Liver (tissue), 9 donors: Measurements from ENCODE around the gene TRABD. TPM values are rescaled to one million over a fixed set of nuclear protein-coding genes. Genes with fewer than 3 reads are reported as not detected.

Experiments
- DNase-seq: peaks from one replicate; pipeline ENCODE4 v3.0.0-alpha.2; 2017; ENCODE audit warnings: low spot score
- H3K27ac ChIP-seq, 2 donors: one replicate each; pipeline ENCODE4 v1.7.0; 2013; ENCODE audit warnings: inconsistent platforms in 2 of 2, low read length in 2 of 2, control low read depth in 1 of 2, low read depth in 1 of 2, mild to moderate bottlenecking in 1 of 2
- H3K27me3 ChIP-seq, 4 donors: one replicate each; pipeline versions ENCODE4 v1.6.1 to v1.7.0; 2013; ENCODE audit warnings: low read length in 3 of 4, inconsistent platforms in 1 of 4, mild to moderate bottlenecking in 1 of 4, moderate library complexity in 1 of 4; ENCODE audit not compliant: control insufficient read depth in 4 of 4, insufficient read depth in 4 of 4
- H3K36me3 ChIP-seq, 4 donors: one replicate each; pipeline versions ENCODE4 v1.6.1 to v1.7.0; 2013; ENCODE audit warnings: low read length in 3 of 4, mild to moderate bottlenecking in 3 of 4, low read depth in 1 of 4, moderate library complexity in 1 of 4; ENCODE audit not compliant: control insufficient read depth in 4 of 4, insufficient read depth in 3 of 4
- H3K4me1 ChIP-seq, 4 donors: one replicate each; pipeline versions ENCODE4 v1.6.1 to v1.7.0; 2013; ENCODE audit warnings: low read length in 3 of 4, mild to moderate bottlenecking in 3 of 4, moderate library complexity in 1 of 4; ENCODE audit not compliant: control insufficient read depth in 4 of 4, insufficient read depth in 4 of 4
- H3K4me3 ChIP-seq, 3 donors: one replicate each; pipeline versions ENCODE4 v1.6.1 to v1.7.0; 2013; ENCODE audit warnings: low read length in 3 of 3, control low read depth in 1 of 3, low read depth in 1 of 3, mild to moderate bottlenecking in 1 of 3
- H3K9ac ChIP-seq, 2 donors: one replicate each; pipeline ENCODE4 v1.7.0; 2013; ENCODE audit warnings: low read length in 2 of 2, mild to moderate bottlenecking in 2 of 2, moderate library complexity in 2 of 2, control low read depth in 1 of 2, low read depth in 1 of 2
- H3K9me3 ChIP-seq, 4 donors: one replicate each; pipeline versions ENCODE4 v1.6.1 to v1.7.0; 2013; ENCODE audit warnings: low read length in 3 of 4; ENCODE audit not compliant: control insufficient read depth in 4 of 4
- EGR1 ChIP-seq, 2 donors: IDR thresholded peaks; 2 replicates each; pipeline ENCODE4 v1.6.1; 2016 to 2018; ENCODE audit warnings: antibody characterized with exemption in 2 of 2, low read depth in 2 of 2
- FOXA2 ChIP-seq: IDR thresholded peaks from 2 replicates; pipeline ENCODE4 v1.6.1; 2016; ENCODE audit warnings: antibody characterized with exemption
- HNF4A ChIP-seq, 2 donors: conservative IDR thresholded peaks; 2 replicates each; pipeline ENCODE4 v1.6.1; 2016; ENCODE audit warnings: antibody characterized with exemption in 2 of 2, mild to moderate bottlenecking in 2 of 2
- HNF4G ChIP-seq: IDR thresholded peaks from 2 replicates; pipeline ENCODE4 v1.6.1; 2016; ENCODE audit warnings: antibody characterized with exemption
- JUND ChIP-seq, 2 donors: IDR thresholded peaks; 2 replicates each; pipeline ENCODE4 v1.6.1; 2016; ENCODE audit warnings: antibody characterized with exemption in 2 of 2
- NR2F2 ChIP-seq: IDR thresholded peaks from 2 replicates; pipeline ENCODE4 v1.6.1; 2016; ENCODE audit warnings: antibody characterized with exemption
- RAD21 ChIP-seq, 2 donors: IDR thresholded peaks; 2 replicates each; pipeline ENCODE4 v1.6.1; 2016; ENCODE audit warnings: antibody characterized with exemption in 2 of 2, mild to moderate bottlenecking in 2 of 2
- RXRA ChIP-seq, 2 donors: IDR thresholded peaks; 2 replicates each; pipeline ENCODE4 v1.6.1; 2017 to 2018; ENCODE audit warnings: antibody characterized with exemption in 2 of 2, mild to moderate bottlenecking in 1 of 2
- SP1 ChIP-seq: IDR thresholded peaks from 2 replicates; pipeline ENCODE4 v1.6.1; 2018; ENCODE audit warnings: antibody characterized with exemption, mild to moderate bottlenecking
- TAF1 ChIP-seq: conservative IDR thresholded peaks from 2 replicates; pipeline ENCODE4 v1.6.1; 2016; ENCODE audit warnings: antibody characterized with exemption, mild to moderate bottlenecking
- YY1 ChIP-seq: IDR thresholded peaks from 2 replicates; pipeline ENCODE4 v1.6.1; 2016; ENCODE audit warnings: antibody characterized with exemption, mild to moderate bottlenecking
- WGBS: extraction: QIAGEN DNeasy Blood & Tissue Kit; methylation state at CpG from one replicate; pipeline ENCODE4 v1.1.7; 2013; 5-methylcytosine and 5-hydroxymethylcytosine counted together
- polyA plus RNA-seq, 2 donors: library from polyadenylated mRNA; stranded (reverse) in 1 of 2; unstranded in 1 of 2; fragments of 200-250 nt in 1 of 2; fragments of >200 nt in 1 of 2; fragmentation: Nextera tagmentation in 1 of 2; extraction: Ambion mirVana in 1 of 2; gene quantifications; one replicate each; pipeline versions ENCODE4 v1.2.1 to v1.2.3, GENCODE V29; 2013 to 2015
- total RNA-seq, 2 donors: library from RNA; depleted of rRNA; stranded (reverse); fragments of >200 nt; gene quantifications; one replicate each; pipeline ENCODE4 v1.2.3, GENCODE V29; 2014
- TF ChIP-seq, protein P1 (sequence below): IDR thresholded peaks from 2 replicates; pipeline ENCODE4 v1.6.1; 2016; ENCODE audit warnings: antibody characterized with exemption
- TF ChIP-seq, protein P2 (sequence below): fragments of 150-350 bp; IDR thresholded peaks from 2 replicates; pipeline ENCODE4 v1.5.1; 2017; ENCODE audit warnings: improper control_type of control experiment, low read depth, low read length; ENCODE audit not compliant: missing input control
- TF ChIP-seq, protein P3 (sequence below): IDR thresholded peaks from 2 replicates; pipeline ENCODE4 v1.6.1; 2016; ENCODE audit warnings: antibody characterized with exemption
- TF ChIP-seq, protein P4 (sequence below): IDR thresholded peaks from 2 replicates; pipeline ENCODE4 v1.6.1; 2016; ENCODE audit warnings: antibody characterized with exemption
- TF ChIP-seq, protein P5 (sequence below): IDR thresholded peaks from 2 replicates; pipeline ENCODE4 v1.6.1; 2016; ENCODE audit warnings: antibody characterized with exemption, mild to moderate bottlenecking
- donor health status: healthy.
- donor health status: healthy.
- donor health status: healthy.
- donor health status: healthy.
- donor health status: healthy.

Gene TRABD
- total and polyA plus RNA-seq, 4 donors, result 10.5 to 29.7 (median 16.4) TPM

DNA sequence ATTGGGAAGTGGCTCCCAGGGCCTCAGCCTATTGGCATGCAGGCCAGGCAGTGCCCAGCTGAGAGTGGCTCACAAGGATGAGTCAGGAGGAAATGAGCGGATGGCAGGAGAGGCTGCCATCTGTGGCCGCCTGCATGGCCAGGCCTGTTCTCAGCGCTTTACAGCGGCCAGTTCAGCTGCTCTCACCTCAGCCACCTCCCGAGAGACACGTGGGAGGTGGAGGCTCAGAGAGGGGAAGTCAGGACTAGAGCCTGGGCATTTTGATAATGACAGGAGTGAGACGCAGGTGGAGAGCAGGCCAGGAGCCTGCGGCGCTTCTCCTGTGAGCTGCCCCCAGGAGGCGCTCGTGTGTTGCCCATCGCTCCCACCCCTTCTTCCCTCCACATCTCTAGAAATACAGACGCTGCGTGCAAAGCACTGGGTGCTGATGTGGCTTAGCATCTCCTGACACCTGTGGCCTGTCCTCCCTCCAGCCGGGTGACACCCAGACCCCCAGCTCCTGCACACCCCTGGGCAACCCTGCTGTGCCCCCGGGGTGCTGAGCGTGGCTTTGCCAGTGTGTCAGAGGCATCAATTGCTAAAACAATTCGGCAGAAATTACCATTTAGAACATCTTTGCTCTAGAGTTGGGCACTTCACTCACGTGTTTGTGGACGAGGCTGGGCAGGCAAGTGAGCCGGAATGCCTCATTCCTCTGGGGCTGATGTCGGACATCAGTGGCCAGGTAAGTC, 36.6 kb upstream of the TRABD start:
- 36% methylated on average over 22 of the region's 22 CpGs for WGBS
- Histone ChIP-seq H3K9ac (no peak overlapping the region), H3K4me1 (peaks cover 6 to 38% (median 34%) of the 10 kb centered on the region in 4 donors), H3K27ac (no peak overlapping the region), H3K27me3 (no peaks in the 10 kb centered on the region), H3K36me3 (no peaks in the 10 kb centered on the region), H3K4me3 (no peak overlapping the region), H3K9me3 (no peaks in the 10 kb centered on the region)
- peak; percentile 70 for DNase-seq
- TF ChIP-seq HNF4A (conservative IDR thresholded peaks at IDR 0.05) (peak in 1 of 2 donors; percentile 17), RXRA (IDR thresholded peaks at IDR 0.05) (peak in 1 of 2 donors; percentile 8), RAD21 (IDR thresholded peaks at IDR 0.05) (peak; percentile 90 to 94), FOXA2 (no peak), SP1 (no peak)
- TF ChIP-seq, protein P1, sequence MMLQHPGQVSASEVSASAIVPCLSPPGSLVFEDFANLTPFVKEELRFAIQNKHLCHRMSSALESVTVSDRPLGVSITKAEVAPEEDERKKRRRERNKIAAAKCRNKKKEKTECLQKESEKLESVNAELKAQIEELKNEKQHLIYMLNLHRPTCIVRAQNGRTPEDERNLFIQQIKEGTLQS, result no peak
- TF ChIP-seq, protein P2, sequence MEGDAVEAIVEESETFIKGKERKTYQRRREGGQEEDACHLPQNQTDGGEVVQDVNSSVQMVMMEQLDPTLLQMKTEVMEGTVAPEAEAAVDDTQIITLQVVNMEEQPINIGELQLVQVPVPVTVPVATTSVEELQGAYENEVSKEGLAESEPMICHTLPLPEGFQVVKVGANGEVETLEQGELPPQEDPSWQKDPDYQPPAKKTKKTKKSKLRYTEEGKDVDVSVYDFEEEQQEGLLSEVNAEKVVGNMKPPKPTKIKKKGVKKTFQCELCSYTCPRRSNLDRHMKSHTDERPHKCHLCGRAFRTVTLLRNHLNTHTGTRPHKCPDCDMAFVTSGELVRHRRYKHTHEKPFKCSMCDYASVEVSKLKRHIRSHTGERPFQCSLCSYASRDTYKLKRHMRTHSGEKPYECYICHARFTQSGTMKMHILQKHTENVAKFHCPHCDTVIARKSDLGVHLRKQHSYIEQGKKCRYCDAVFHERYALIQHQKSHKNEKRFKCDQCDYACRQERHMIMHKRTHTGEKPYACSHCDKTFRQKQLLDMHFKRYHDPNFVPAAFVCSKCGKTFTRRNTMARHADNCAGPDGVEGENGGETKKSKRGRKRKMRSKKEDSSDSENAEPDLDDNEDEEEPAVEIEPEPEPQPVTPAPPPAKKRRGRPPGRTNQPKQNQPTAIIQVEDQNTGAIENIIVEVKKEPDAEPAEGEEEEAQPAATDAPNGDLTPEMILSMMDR, result peak; percentile 88

DNA sequence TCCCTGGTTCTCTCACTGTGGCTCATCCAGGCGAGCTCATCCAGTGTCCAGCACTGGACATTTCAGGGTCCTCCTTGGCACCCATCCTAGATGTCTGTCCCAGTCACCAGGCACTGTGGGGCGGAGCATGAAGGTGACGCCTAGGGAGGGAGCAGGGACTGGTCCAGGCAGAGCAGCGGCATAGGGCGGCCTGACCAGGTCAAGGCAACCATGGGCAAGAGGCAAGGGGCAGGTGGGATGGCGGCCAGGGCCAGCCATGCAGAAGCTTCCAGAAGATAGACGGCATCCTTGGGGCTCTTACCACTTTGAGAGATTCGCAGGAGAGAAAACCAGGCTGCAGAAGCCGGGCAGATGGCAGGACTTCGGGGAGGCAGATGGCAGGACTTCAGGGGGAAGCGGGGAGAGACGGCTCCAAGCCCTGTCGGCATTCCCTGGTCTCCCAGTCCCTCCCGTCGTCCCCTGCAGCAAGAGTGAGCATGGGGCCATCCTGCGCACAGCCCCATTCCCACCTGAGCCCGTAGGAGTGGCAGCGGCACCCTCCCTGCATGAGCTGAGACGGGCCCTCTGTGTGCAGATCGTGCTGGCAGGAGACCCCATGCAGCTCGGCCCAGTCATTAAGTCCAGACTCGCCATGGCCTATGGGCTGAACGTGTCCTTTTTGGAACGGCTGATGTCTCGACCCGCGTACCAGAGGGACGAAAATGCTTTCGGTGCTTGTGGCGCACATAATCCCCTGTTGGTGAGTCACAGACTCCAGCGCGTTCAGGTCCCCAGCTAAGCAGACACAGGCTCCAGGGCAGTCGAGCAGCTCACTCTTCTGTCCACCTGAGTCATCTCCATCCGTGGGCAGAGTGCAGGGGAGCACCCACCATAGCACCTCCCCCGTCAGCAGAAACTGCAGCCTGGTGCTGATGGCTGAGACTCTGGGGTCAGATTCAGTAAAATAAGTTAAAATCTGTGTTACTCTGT, 35.3 kb upstream of the TRABD start:
- WGBS, result 93% methylated on average over 35 of the region's 35 CpGs
- TF ChIP-seq HNF4A (conservative IDR thresholded peaks at IDR 0.05) (no peak), YY1 (no peak), FOXA2 (no peak), TAF1 (no peak), HNF4G (no peak), NR2F2 (no peak), RXRA (IDR thresholded peaks at IDR 0.05) (no peak), JUND (IDR thresholded peaks at IDR 0.05) (no peak), RAD21 (IDR thresholded peaks at IDR 0.05) (no peak), SP1 (no peak), EGR1 (IDR thresholded peaks at IDR 0.05; ENCODE audit: low read depth in 2 of 2) (no peak)
- TF ChIP-seq, protein P3, sequence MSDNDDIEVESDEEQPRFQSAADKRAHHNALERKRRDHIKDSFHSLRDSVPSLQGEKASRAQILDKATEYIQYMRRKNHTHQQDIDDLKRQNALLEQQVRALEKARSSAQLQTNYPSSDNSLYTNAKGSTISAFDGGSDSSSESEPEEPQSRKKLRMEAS, result no peak
- TF ChIP-seq, protein P4, sequence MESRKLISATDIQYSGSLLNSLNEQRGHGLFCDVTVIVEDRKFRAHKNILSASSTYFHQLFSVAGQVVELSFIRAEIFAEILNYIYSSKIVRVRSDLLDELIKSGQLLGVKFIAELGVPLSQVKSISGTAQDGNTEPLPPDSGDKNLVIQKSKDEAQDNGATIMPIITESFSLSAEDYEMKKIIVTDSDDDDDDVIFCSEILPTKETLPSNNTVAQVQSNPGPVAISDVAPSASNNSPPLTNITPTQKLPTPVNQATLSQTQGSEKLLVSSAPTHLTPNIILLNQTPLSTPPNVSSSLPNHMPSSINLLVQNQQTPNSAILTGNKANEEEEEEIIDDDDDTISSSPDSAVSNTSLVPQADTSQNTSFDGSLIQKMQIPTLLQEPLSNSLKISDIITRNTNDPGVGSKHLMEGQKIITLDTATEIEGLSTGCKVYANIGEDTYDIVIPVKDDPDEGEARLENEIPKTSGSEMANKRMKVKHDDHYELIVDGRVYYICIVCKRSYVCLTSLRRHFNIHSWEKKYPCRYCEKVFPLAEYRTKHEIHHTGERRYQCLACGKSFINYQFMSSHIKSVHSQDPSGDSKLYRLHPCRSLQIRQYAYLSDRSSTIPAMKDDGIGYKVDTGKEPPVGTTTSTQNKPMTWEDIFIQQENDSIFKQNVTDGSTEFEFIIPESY, result no peak
- TF ChIP-seq, protein P2, result no peak
- TF ChIP-seq, protein P5, sequence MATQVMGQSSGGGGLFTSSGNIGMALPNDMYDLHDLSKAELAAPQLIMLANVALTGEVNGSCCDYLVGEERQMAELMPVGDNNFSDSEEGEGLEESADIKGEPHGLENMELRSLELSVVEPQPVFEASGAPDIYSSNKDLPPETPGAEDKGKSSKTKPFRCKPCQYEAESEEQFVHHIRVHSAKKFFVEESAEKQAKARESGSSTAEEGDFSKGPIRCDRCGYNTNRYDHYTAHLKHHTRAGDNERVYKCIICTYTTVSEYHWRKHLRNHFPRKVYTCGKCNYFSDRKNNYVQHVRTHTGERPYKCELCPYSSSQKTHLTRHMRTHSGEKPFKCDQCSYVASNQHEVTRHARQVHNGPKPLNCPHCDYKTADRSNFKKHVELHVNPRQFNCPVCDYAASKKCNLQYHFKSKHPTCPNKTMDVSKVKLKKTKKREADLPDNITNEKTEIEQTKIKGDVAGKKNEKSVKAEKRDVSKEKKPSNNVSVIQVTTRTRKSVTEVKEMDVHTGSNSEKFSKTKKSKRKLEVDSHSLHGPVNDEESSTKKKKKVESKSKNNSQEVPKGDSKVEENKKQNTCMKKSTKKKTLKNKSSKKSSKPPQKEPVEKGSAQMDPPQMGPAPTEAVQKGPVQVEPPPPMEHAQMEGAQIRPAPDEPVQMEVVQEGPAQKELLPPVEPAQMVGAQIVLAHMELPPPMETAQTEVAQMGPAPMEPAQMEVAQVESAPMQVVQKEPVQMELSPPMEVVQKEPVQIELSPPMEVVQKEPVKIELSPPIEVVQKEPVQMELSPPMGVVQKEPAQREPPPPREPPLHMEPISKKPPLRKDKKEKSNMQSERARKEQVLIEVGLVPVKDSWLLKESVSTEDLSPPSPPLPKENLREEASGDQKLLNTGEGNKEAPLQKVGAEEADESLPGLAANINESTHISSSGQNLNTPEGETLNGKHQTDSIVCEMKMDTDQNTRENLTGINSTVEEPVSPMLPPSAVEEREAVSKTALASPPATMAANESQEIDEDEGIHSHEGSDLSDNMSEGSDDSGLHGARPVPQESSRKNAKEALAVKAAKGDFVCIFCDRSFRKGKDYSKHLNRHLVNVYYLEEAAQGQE, result no peak
- H3K4me3 ChIP-seq, result no peak overlapping the region
- no peak overlapping the region for H3K27ac ChIP-seq
- no peak for DNase-seq
- peaks cover 5 to 34% (median 29%) of the 10 kb centered on the region in 4 donors for H3K4me1 ChIP-seq
- no peaks in the 10 kb centered on the region for H3K27me3 ChIP-seq
- H3K9me3 ChIP-seq, result no peaks in the 10 kb centered on the region
- no peaks in the 10 kb centered on the region for H3K36me3 ChIP-seq
- H3K9ac ChIP-seq, result no peak overlapping the region
